ENCODE measurements around the gene TEP1. TPM values are rescaled to one million over a fixed set of nuclear protein-coding genes. Genes with fewer than 3 reads are reported as not detected.

TEP1 gene
- total RNA-seq, 1 donor from 2014 or later = 9.7 TPM

- intact Hi-C loops (cut with micrococcal nuclease) = loop anchor here (5.0 kb wide), 1 partner anchor 351 kb away; the partner anchor contains the start of gene RNASE4
- Histone ChIP-seq H3K36me3 (peaks cover 19% of the 10 kb centered on the region), H3K27me3 (ENCODE audit: low read depth) (no peaks in the 10 kb centered on the region), H3K27ac (replicated peaks) (peak overlapping the region; percentile 91), H3K9me3 (replicated peaks) (no peaks in the 10 kb centered on the region), H3K4me1 (peaks cover 57% of the 10 kb centered on the region), H3K4me3 (peak overlapping the region; percentile 75)
- no peak for DNase-seq
- no peak for TF ChIP-seq CTCF (IDR thresholded peaks at IDR 0.05; ENCODE audit: borderline replicate concordance)
Observed at GRCh38 chr14:20331053-20331613, 82.2 kb downstream of the TEP1 start.

- intact Hi-C loops (cut with micrococcal nuclease) = loop anchor here (5.0 kb wide), 1 partner anchor 283 kb away; no protein-coding TSS in a partner anchor
- Histone ChIP-seq H3K4me3 (no peak overlapping the region), H3K27ac (replicated peaks) (no peak overlapping the region), H3K36me3 (peaks cover 36% of the 10 kb centered on the region), H3K4me1 (peaks cover 57% of the 10 kb centered on the region), H3K27me3 (ENCODE audit: low read depth) (no peaks in the 10 kb centered on the region), H3K9me3 (replicated peaks) (no peaks in the 10 kb centered on the region)
- no peak for TF ChIP-seq CTCF (IDR thresholded peaks at IDR 0.05; ENCODE audit: borderline replicate concordance)
- no peak for DNase-seq
Observed at GRCh38 chr14:20329355-20329754, 83.9 kb downstream of the TEP1 start.

GRCh38 chr14:20328705-20329104, 84.6 kb downstream of the TEP1 start:
- Histone ChIP-seq H3K27me3 (ENCODE audit: low read depth) (no peaks in the 10 kb centered on the region), H3K9me3 (replicated peaks) (no peaks in the 10 kb centered on the region), H3K4me3 (no peak overlapping the region), H3K4me1 (peaks cover 55% of the 10 kb centered on the region), H3K36me3 (peaks cover 42% of the 10 kb centered on the region), H3K27ac (replicated peaks) (no peak overlapping the region)
- no peak for DNase-seq
- intact Hi-C loops (cut with micrococcal nuclease) = loop anchor here (5.0 kb wide), 1 partner anchor 284 kb away; no protein-coding TSS in a partner anchor
- no peak for TF ChIP-seq CTCF (IDR thresholded peaks at IDR 0.05; ENCODE audit: borderline replicate concordance)

GRCh38 chr14:20327005-20327869, 86.1 kb downstream of the TEP1 start:
- Histone ChIP-seq H3K27ac (replicated peaks) (peak overlapping the region; percentile 30), H3K4me1 (peaks cover 42% of the 10 kb centered on the region), H3K36me3 (peaks cover 57% of the 10 kb centered on the region), H3K4me3 (no peak overlapping the region), H3K27me3 (ENCODE audit: low read depth) (no peaks in the 10 kb centered on the region), H3K9me3 (replicated peaks) (no peaks in the 10 kb centered on the region)
- intact Hi-C loops (cut with micrococcal nuclease) = loop anchor here (5.0 kb wide), 1 partner anchor 285 kb away; no protein-coding TSS in a partner anchor
- DNase-seq = no peak
- peak; percentile 84 for TF ChIP-seq CTCF (IDR thresholded peaks at IDR 0.05; ENCODE audit: borderline replicate concordance)

GRCh38 chr14:20317720-20318119, 95.6 kb downstream of the TEP1 start:
- no peak overlapping the region for H3K27ac ChIP-seq (replicated peaks)
- no peaks in the 10 kb centered on the region for H3K9me3 ChIP-seq (replicated peaks)
- DNase-seq = no peak
- intact Hi-C loops (cut with micrococcal nuclease) = no loop called here
- H3K4me3 ChIP-seq = no peak overlapping the region
- TF ChIP-seq CTCF (IDR thresholded peaks at IDR 0.05; ENCODE audit: borderline replicate concordance) = no peak
- H3K4me1 ChIP-seq = peaks cover 6% of the 10 kb centered on the region
- peaks cover 95% of the 10 kb centered on the region for H3K36me3 ChIP-seq
- H3K27me3 ChIP-seq (ENCODE audit: low read depth) = no peaks in the 10 kb centered on the region

Other genes with a start within 250 kb of the TEP1 start
- not detected for gene OR11G2, start 222.6 kb downstream of the TEP1 start, total RNA-seq
- gene OR11H6, start 189.8 kb downstream of the TEP1 start, total RNA-seq = not detected
- not detected for gene OR11H7, start 184.5 kb downstream of the TEP1 start, total RNA-seq
- gene OR11H4, start 174.2 kb downstream of the TEP1 start, total RNA-seq = not detected
- gene TTC5, start 107.5 kb downstream of the TEP1 start, total RNA-seq = 12.0 TPM
- gene CCNB1IP1, start 80.2 kb downstream of the TEP1 start, total RNA-seq = 53.9 TPM
- 15.6 TPM for gene PARP2, start 69.9 kb downstream of the TEP1 start, total RNA-seq
- gene KLHL33, start 22.7 kb upstream of the TEP1 start, total RNA-seq = 0.33 TPM
- gene OSGEP, start 41.3 kb upstream of the TEP1 start, total RNA-seq = 19.4 TPM
- 75.0 TPM for gene APEX1, start 41.7 kb upstream of the TEP1 start, total RNA-seq
- gene PIP4P1, start 47.9 kb upstream of the TEP1 start, total RNA-seq = 19.7 TPM
- gene PNP, start 55.9 kb upstream of the TEP1 start, total RNA-seq = 6.4 TPM
- gene RNASE10, start 92.0 kb upstream of the TEP1 start, total RNA-seq = not detected
- gene RNASE9, start 147.5 kb upstream of the TEP1 start, total RNA-seq = not detected
- not detected for gene RNASE11, start 174.5 kb upstream of the TEP1 start, total RNA-seq
- not detected for gene RNASE12, start 177.9 kb upstream of the TEP1 start, total RNA-seq
- not detected for gene OR6S1, start 228.2 kb upstream of the TEP1 start, total RNA-seq